HUES6 (cell line): ENCODE data around the gene TBX18.

ENCODE experiments used
- H3K27ac ChIP-seq: 2 replicates; pipeline ENCODE4 v1.7.0; 2013; ENCODE audit warnings: low read depth, mild to moderate bottlenecking, low read length, inconsistent platforms
- H3K27me3 ChIP-seq: 2 replicates; pipeline ENCODE4 v1.6.1; 2013; ENCODE audit warnings: low read length; ENCODE audit not compliant: control insufficient read depth, insufficient read depth
- H3K36me3 ChIP-seq: 2 replicates; pipeline ENCODE4 v1.6.1; 2013; ENCODE audit warnings: low read length; ENCODE audit not compliant: control insufficient read depth, insufficient read depth
- H3K4me1 ChIP-seq: 2 replicates; pipeline ENCODE4 v1.6.1; 2013; ENCODE audit warnings: low read length; ENCODE audit not compliant: control insufficient read depth, insufficient read depth
- H3K4me3 ChIP-seq: 2 replicates; pipeline ENCODE4 v1.5.1; 2013; ENCODE audit warnings: low read depth, low read length
- H3K9ac ChIP-seq: one replicate; pipeline ENCODE4 v1.6.1; 2013; ENCODE audit warnings: mild to moderate bottlenecking, low read length
- H3K9me3 ChIP-seq: 2 replicates; pipeline ENCODE4 v1.6.1; 2013; ENCODE audit warnings: low read depth, low read length; ENCODE audit not compliant: control insufficient read depth, insufficient read depth

The TBX18 gene

GRCh38 chr6:84773133-84773430, 8.7 kb upstream of the TBX18 start:
- no peak overlapping the region for H3K27ac ChIP-seq
- peak overlapping the region; percentile 69 for H3K4me3 ChIP-seq
- no peaks in the 10 kb centered on the region for H3K9me3 ChIP-seq
- H3K36me3 ChIP-seq = no peaks in the 10 kb centered on the region
- peaks cover 100% of the 10 kb centered on the region for H3K27me3 ChIP-seq
- H3K9ac ChIP-seq = no peak overlapping the region
- no peaks in the 10 kb centered on the region; the same call in 1 of the 2 replicates for H3K4me1 ChIP-seq

GRCh38 chr6:84772428-84773132, 8.2 kb upstream of the TBX18 start:
- Histone ChIP-seq H3K27me3 (peaks cover 100% of the 10 kb centered on the region), H3K27ac (no peak overlapping the region), H3K4me3 (peak overlapping the region; percentile 69), H3K36me3 (no peaks in the 10 kb centered on the region), H3K9ac (no peak overlapping the region), H3K4me1 (peaks cover under 1% of the 10 kb centered on the region; the same call in 1 of the 2 replicates), H3K9me3 (no peaks in the 10 kb centered on the region)

- Histone ChIP-seq H3K27me3 (peaks cover 100% of the 10 kb centered on the region), H3K4me1 (peaks cover 8% of the 10 kb centered on the region; the same call in 1 of the 2 replicates), H3K36me3 (no peaks in the 10 kb centered on the region), H3K4me3 (no peak overlapping the region), H3K9me3 (no peaks in the 10 kb centered on the region), H3K9ac (no peak overlapping the region), H3K27ac (no peak overlapping the region)
These were observed 7.5 kb upstream of the TBX18 start for GRCh38 chr6:84771756-84772356.

- no peak overlapping the region for H3K4me3 ChIP-seq
- no peak overlapping the region for H3K9ac ChIP-seq
- no peaks in the 10 kb centered on the region for H3K9me3 ChIP-seq
- H3K36me3 ChIP-seq = no peaks in the 10 kb centered on the region
- peaks cover 8% of the 10 kb centered on the region; the same call in 1 of the 2 replicates for H3K4me1 ChIP-seq
- peaks cover 100% of the 10 kb centered on the region for H3K27me3 ChIP-seq
- H3K27ac ChIP-seq = no peak overlapping the region
These were observed 6.8 kb upstream of the TBX18 start for GRCh38 chr6:84771125-84771755.

GRCh38 chr6:84770521-84770920, 6.1 kb upstream of the TBX18 start:
- Histone ChIP-seq H3K9ac (no peak overlapping the region), H3K4me3 (no peak overlapping the region), H3K27ac (no peak overlapping the region), H3K36me3 (no peaks in the 10 kb centered on the region), H3K27me3 (peaks cover 100% of the 10 kb centered on the region), H3K4me1 (peaks cover 8% of the 10 kb centered on the region; the same call in 1 of the 2 replicates), H3K9me3 (no peaks in the 10 kb centered on the region)

GRCh38 chr6:84769306-84769705, 4.9 kb upstream of the TBX18 start:
- Histone ChIP-seq H3K4me1 (peaks cover 8% of the 10 kb centered on the region; the same call in 1 of the 2 replicates), H3K36me3 (no peaks in the 10 kb centered on the region), H3K9ac (no peak overlapping the region), H3K27ac (no peak overlapping the region), H3K4me3 (no peak overlapping the region), H3K9me3 (no peaks in the 10 kb centered on the region), H3K27me3 (peaks cover 99% of the 10 kb centered on the region)

- Histone ChIP-seq H3K9ac (no peak overlapping the region), H3K27ac (no peak overlapping the region), H3K9me3 (no peaks in the 10 kb centered on the region), H3K4me1 (peaks cover 8% of the 10 kb centered on the region; the same call in 1 of the 2 replicates), H3K36me3 (no peaks in the 10 kb centered on the region), H3K4me3 (peak overlapping the region; percentile 52), H3K27me3 (peaks cover 99% of the 10 kb centered on the region)
These were observed 4.2 kb upstream of the TBX18 start for GRCh38 chr6:84768442-84769174.

- H3K9me3 ChIP-seq = no peaks in the 10 kb centered on the region
- peaks cover 8% of the 10 kb centered on the region; the same call in 1 of the 2 replicates for H3K4me1 ChIP-seq
- no peak overlapping the region for H3K27ac ChIP-seq
- H3K36me3 ChIP-seq = no peaks in the 10 kb centered on the region
- peaks cover 99% of the 10 kb centered on the region for H3K27me3 ChIP-seq
- H3K4me3 ChIP-seq = peak overlapping the region; percentile 44; the same call in 1 of the 2 replicates
- no peak overlapping the region for H3K9ac ChIP-seq
These were observed 3.3 kb upstream of the TBX18 start for GRCh38 chr6:84767526-84768201.

GRCh38 chr6:84766799-84767525, 2.6 kb upstream of the TBX18 start:
- Histone ChIP-seq H3K27me3 (peaks cover 99% of the 10 kb centered on the region), H3K9me3 (no peaks in the 10 kb centered on the region), H3K27ac (no peak overlapping the region), H3K4me1 (peaks cover 13% of the 10 kb centered on the region; the same call in 1 of the 2 replicates), H3K4me3 (peak overlapping the region; percentile 44), H3K9ac (no peak overlapping the region), H3K36me3 (no peaks in the 10 kb centered on the region)
